ENCODE results near the gene CDC42BPA.

GRCh38 chr1:226975259-226976250, 342.7 kb downstream of the CDC42BPA start:
- TF ChIP-seq CTCF (IDR thresholded peaks at IDR 0.05; ENCODE audit: extremely low read depth in 1 of 2, insufficient read depth in 1 of 2, low read depth in 1 of 2, low read length in 2 of 2), result no peak
- TF ChIP-seq EZH2 (IDR thresholded peaks at IDR 0.05; ENCODE audit: borderline replicate concordance, low read depth, low read length, severe bottlenecking), result no peak
- no peak for TF ChIP-seq POLR2A (IDR thresholded peaks at IDR 0.05; ENCODE audit: low read depth, low read length)
- TF ChIP-seq JUN (IDR thresholded peaks at IDR 0.05; ENCODE audit: borderline replicate concordance, insufficient read depth, insufficient read length, low read depth), result no peak
- no peak for TF ChIP-seq POLR2AphosphoS5 (IDR thresholded peaks at IDR 0.05; ENCODE audit: insufficient read depth, low read depth, low read length)
- no peak for TF ChIP-seq MYC (IDR thresholded peaks at IDR 0.05; ENCODE audit: low read depth, low read length)
- no peak for TF ChIP-seq MAX (IDR thresholded peaks at IDR 0.05; ENCODE audit: insufficient read depth, insufficient read length)

Measured in endothelial cell of umbilical vein (primary cell).